Activated CD4-positive, alpha-beta memory T cell treated with anti-CD3 and anti-CD28 coated beads for 36 hours (primary cell): ENCODE measurements around the gene P2RX1. TPM values are rescaled to one million over a fixed set of nuclear protein-coding genes. Genes with fewer than 3 reads are reported as not detected.

Experiments used
- CTCF ChIA-PET: fragments of 350-600 bp; sonication (Branson Sonifier 250); formaldehyde crosslinking; loops from one replicate; lab custom pipeline; 2021; ENCODE audit warnings: antibody characterized with exemption, inconsistent platforms; lab: Charles Lee
- POLR2A ChIA-PET: fragments of 350-600 bp; sonication (Branson Sonifier 250); formaldehyde crosslinking; loops from one replicate; lab custom pipeline; 2021; ENCODE audit warnings: antibody characterized with exemption; lab: Charles Lee
- DNase-seq: peaks from one replicate; pipeline ENCODE4 v3.0.0-alpha.2; 2020
- H3K27ac Mint-ChIP-seq: one replicate; pipeline ENCODE4 v1.8.0; 2021; ENCODE audit warnings: mixed read lengths
- H3K27me3 Mint-ChIP-seq: one replicate; pipeline ENCODE4 v1.8.0; 2021; ENCODE audit warnings: mixed read lengths
- H3K36me3 Mint-ChIP-seq: one replicate; pipeline ENCODE4 v1.8.0; 2021; ENCODE audit warnings: mixed read lengths
- H3K4me1 Mint-ChIP-seq: one replicate; pipeline ENCODE4 v1.8.0; 2021; ENCODE audit warnings: low read depth, mixed read lengths
- H3K4me3 Mint-ChIP-seq: one replicate; pipeline ENCODE4 v1.8.0; 2021; ENCODE audit warnings: mild to moderate bottlenecking, mixed read lengths
- H3K9me3 Mint-ChIP-seq: one replicate; pipeline ENCODE4 v1.8.0; 2021; ENCODE audit warnings: mixed read lengths
- intact Hi-C: fragments of 100-400 bp; cut with micrococcal nuclease; formaldehyde crosslinking; loops from one replicate; pipeline ENCODE4 v1.15.1; 2023
- total RNA-seq, 2 experiments: library from RNA; stranded (reverse); gene quantifications; one replicate each; pipeline ENCODE4 v1.2.3, GENCODE V29; 2021

The P2RX1 gene
- under 1 TPM; 0.43 to 0.44 TPM for total RNA-seq

DNA sequence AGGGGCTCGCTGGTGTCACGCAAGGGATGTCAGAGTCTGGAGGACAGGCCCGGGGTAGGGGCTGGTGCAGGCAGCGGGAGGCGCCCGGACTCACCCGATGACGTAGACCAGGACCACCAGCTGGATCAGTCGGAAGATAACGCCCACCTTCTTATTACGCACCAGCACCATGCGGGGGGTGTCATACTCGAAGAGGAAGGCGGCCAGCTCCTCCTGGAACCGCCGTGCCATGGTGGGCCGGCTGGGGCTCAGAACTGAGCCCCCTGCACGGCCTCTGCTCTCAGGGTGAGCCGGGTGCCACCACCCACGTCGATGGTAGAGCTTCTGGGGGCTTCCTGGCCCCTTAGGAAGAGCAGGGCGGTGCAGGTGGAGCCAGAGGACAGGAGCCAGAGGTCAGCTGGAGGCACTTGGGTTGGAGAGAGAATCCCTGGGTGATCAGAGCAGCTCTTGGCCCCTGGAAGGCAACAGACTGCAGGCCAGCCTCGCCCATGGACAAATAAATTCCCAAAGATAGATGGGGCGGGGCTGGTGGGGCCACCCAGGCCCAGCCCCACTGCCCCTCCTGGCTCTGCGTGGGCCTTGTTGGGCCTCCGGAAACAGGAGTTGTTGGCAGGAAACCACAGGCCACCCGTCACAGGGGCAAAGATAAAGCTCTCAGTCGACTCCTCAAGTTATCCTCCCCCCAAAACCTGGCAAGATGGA is at the start of gene P2RX1:
TSS of gene P2RX1 (minus strand) at position 471 of the 702 bp plus-strand sequence. CDS start at position 231, 240 bp downstream.
- Mint-ChIP-seq H3K36me3 (no peaks in the 10 kb centered on the region), H3K4me3 (no peak within 1 kb of the TSS), H3K9me3 (no peaks in the 10 kb centered on the region), H3K4me1 (peaks cover 31% of the 10 kb centered on the region), H3K27me3 (no peaks in the 10 kb centered on the region), H3K27ac (no peak within 1 kb of the TSS)
- ChIA-PET CTCF (interaction anchor here (0.8 to 4.8 kb wide), 6 partner anchors 63 to 178 kb away, joined by 3 to 91 read pairs (median 3); no protein-coding TSS in a partner anchor), POLR2A (interaction anchor here (1.2 kb wide), 1 partner anchor 9 kb away, joined by 4 read pairs; no protein-coding TSS in a partner anchor)
- intact Hi-C loops = loop anchor here (10.0 kb wide), 1 partner anchor 229 kb away; the partner anchor contains the start of genes CYB5D2 and ZZEF1
- DNase-seq = peak; percentile 64

DNA sequence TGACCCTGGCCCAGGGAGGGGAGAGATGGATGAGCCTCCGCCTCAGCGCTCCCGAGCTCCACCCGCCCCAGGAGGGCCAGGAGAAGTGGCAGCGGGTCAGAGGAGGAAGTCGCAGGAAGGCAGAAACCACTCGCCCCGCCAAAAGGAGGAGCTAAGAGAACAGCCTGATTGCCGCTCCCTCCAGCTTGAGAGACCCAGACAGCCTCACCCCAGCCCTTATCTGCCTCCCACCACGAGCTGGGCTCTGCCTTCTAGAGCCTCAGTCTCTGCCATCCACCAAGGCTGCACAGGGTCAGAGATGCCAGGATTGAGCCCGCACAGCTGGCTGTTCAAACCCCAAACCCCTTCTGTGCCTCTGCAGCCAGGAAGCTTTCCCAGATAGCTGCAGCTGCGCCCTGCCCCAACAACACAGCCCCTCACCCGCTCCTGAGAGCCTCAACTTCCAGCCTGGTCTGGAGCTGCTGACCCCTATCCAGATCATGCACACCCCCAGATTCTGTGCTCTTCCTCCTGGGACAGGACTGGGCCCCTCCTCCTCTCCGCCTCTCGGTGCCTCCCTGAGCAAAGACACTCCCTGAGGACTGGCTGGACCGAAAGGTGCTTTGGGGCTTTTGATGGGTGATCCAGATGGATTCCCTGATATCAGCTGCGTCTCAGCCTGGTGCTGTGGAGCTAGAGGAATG is 49.0 kb upstream of the P2RX1 start:
- Mint-ChIP-seq H3K27me3 (no peaks in the 10 kb centered on the region), H3K4me3 (peak overlapping the region; percentile 85), H3K9me3 (no peaks in the 10 kb centered on the region), H3K27ac (peak overlapping the region; percentile 85), H3K36me3 (peaks cover 3% of the 10 kb centered on the region), H3K4me1 (peaks cover 43% of the 10 kb centered on the region)
- ChIA-PET CTCF (interaction anchor here (1.2 to 5.0 kb wide), 6 partner anchors 17 to 119 kb away, joined by 3 to 29 read pairs (median 8); partner anchors contain the start of gene NCBP3), POLR2A (interaction anchor here (0.8 to 1.1 kb wide), 4 partner anchors 12 to 401 kb away, joined by 3 to 5 read pairs (median 4); partner anchors contain the start of gene NCBP3)
- intact Hi-C loops = loop anchor here (5.0 kb wide), 2 partner anchors 37 to 53 kb away; no protein-coding TSS in a partner anchor
- peak; percentile 87 for DNase-seq

DNA sequence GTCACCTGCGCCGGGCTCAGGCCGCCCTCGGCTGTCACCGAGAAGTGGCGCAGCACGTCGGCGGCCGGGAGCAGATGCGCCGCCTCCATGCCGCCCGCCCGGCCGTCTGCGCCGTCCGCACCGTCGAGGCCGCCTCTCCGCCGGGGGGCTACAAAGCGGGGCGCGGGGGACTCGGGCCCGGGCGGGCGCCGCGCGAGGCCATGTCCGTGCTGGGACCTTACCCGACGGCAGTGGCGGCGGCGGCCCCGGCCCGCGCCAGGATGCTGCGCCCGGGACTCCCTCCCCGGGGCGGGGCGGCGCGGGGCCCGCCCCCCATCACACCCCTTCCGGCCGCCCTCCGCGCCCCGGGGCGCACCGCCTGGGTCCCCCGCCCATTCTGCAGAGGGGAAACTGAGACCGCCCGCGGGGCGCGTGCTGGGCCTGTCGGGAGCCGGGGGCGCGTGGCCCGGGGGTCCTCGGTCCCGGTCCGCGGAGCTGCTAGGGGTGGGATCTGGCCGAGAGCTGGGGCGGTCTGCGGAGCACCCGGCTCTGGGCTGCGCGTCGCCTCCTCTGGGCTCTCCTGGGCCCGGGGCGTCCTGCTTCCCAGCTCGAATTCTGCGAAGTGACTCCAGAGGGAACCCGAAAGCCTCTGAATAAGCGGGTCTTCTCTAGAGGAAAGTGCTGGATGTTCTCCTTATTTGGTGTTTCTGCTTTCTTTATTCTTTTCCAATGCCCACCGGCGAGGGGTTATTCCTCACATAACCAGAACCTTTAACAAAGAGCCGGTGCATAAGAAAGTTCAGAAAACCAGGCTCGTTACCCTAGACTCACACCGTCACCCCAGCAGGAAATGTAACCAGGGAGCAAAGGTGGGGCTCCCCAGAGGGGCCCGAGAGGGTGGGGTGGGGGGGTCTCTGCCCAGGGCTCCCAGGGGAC is 48.2 kb upstream of the P2RX1 start, which contains the start of gene ATP2A3:
TSS of gene ATP2A3 (minus strand) at position 235 of the 915 bp plus-strand sequence. CDS start at position 89, 146 bp downstream.
- peak within 1 kb of the TSS; percentile 86 for H3K4me3 Mint-ChIP-seq
- no peaks in the 10 kb centered on the region for H3K9me3 Mint-ChIP-seq
- peak within 1 kb of the TSS; percentile 85 for H3K27ac Mint-ChIP-seq
- peak; percentile 84 for DNase-seq
- peaks cover 3% of the 10 kb centered on the region for H3K36me3 Mint-ChIP-seq
- no peaks in the 10 kb centered on the region for H3K27me3 Mint-ChIP-seq
- intact Hi-C loops = loop anchor here (5.0 kb wide), 2 partner anchors 38 to 52 kb away; no protein-coding TSS in a partner anchor
- H3K4me1 Mint-ChIP-seq = peaks cover 50% of the 10 kb centered on the region
- POLR2A ChIA-PET = interaction anchor here (0.8 to 1.1 kb wide), 4 partner anchors 11 to 401 kb away, joined by 3 to 5 read pairs (median 4); partner anchors contain the start of gene NCBP3
- CTCF ChIA-PET = interaction anchor here (1.2 to 5.0 kb wide), 6 partner anchors 16 to 119 kb away, joined by 3 to 29 read pairs (median 8); partner anchors contain the start of gene NCBP3

DNA sequence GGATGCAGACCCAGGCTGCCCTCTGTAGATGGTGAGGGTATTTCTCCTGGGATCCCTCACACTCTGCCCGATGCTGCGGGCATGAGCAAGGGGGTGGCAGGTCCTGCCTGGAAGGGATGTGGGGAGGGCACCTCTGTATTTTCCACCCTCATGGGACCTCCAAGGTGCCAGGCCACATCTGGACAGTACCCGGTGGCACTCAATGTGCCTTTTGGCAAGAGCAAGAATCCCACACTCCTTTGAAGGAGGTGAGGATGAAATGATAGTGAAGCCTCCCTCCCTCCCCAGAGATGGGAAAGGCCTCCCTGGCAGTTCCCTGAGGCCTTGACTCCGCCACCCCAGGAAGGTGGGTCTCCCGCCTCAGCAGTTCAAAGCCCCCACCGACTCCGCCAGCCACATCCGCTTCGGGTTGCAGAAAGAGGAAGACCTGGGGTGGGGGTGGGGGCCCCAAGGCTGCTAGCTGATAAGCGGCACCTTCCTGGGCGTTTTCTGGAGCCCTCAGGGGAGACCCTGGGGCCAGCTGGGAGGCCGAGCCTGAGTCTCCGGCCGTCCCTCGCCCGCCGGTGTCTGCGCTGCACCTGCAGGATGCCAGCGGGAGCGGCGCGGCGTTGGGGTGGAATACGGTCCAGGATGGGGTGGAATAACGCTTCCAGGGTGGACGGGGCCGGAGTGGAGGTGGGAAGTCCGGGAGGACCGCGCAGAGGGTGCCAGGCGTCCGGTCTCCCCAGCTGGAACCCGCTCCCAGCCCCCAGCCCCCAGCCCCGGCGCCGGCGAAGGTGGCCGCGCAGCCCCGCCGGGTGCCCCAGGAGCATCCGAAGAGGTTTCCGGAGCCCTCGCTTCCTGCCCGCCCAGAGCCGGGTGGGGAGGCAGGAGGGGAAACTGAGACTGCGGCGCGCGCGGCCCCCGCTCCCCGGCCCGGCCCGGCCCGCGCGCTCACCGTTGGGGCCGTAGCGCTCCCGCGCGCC is 47.3 kb upstream of the P2RX1 start:
- Mint-ChIP-seq H3K27ac (peak overlapping the region; percentile 74), H3K9me3 (no peaks in the 10 kb centered on the region), H3K4me3 (peak overlapping the region; percentile 86), H3K36me3 (peaks cover 3% of the 10 kb centered on the region), H3K27me3 (no peaks in the 10 kb centered on the region), H3K4me1 (peaks cover 48% of the 10 kb centered on the region)
- ChIA-PET POLR2A (no interaction called here), CTCF (interaction anchor here (5.0 kb wide), 1 partner anchor 50 kb away, joined by 29 read pairs; no protein-coding TSS in a partner anchor)
- DNase-seq = peak; percentile 79
- intact Hi-C loops = loop anchor here (1.0 kb wide), 1 partner anchor 117 kb away; the partner anchor contains the start of gene NCBP3

DNA sequence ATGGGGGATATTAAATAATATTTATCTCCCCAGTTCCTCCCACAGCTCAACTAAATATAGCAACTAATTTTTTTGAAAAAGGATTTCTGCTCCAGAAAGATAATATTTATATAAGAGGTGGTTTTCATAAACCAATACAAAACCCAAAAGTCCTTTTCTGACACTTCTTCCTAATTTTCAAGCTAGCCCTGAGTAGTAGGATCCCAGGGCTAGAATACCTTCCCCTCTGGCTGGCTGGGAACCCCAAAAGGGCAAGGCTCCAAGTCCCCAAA is 46.6 kb upstream of the P2RX1 start:
- H3K9me3 Mint-ChIP-seq = no peaks in the 10 kb centered on the region
- intact Hi-C loops = loop anchor here (1.0 kb wide), 1 partner anchor 117 kb away; the partner anchor contains the start of gene NCBP3
- H3K36me3 Mint-ChIP-seq = peaks cover 3% of the 10 kb centered on the region
- DNase-seq = no peak
- no peaks in the 10 kb centered on the region for H3K27me3 Mint-ChIP-seq
- POLR2A ChIA-PET = no interaction called here
- H3K27ac Mint-ChIP-seq = peak overlapping the region; percentile 74
- H3K4me3 Mint-ChIP-seq = peak overlapping the region; percentile 86
- CTCF ChIA-PET = interaction anchor here (1.0 to 5.0 kb wide), 2 partner anchors 49 to 118 kb away, joined by 4 to 29 read pairs; no protein-coding TSS in a partner anchor
- peaks cover 48% of the 10 kb centered on the region for H3K4me1 Mint-ChIP-seq

DNA sequence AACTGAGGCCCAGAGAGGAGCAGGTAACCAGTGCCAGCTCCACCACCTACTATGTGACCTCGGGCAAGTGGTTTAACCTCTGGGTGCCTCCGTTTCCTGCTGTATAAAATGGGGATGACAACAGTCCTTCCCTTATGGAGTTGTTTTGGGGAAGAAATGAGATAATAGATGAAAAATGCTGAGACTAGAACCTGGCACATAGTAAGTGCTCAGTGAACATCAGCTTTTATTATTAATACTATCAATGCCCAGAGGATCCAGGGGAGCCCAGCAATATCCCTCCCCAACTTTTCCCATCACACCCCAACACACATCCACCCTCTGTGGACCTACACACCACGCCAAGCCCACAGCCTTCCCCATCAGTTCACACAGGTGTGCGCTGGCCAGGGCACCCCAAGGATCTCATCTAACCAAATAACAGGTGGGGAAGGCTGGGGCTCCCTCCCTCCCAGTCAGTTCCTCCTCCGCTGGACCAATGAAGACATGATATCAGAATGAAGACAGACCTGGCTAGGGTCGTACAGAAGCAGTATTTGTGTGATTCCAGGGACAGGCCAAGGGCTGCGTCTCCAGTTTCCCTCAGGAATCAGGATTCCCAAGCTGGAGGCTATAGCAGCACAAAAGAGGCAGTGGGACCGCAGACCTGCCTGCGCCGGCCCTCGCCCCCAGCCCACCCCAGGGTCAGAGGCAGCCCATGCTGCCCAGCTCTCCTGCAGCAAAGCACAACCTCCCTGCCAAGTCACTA is 46.1 kb upstream of the P2RX1 start:
- intact Hi-C loops = no loop called here
- H3K9me3 Mint-ChIP-seq = no peaks in the 10 kb centered on the region
- no peaks in the 10 kb centered on the region for H3K27me3 Mint-ChIP-seq
- H3K4me1 Mint-ChIP-seq = peaks cover 51% of the 10 kb centered on the region
- peak overlapping the region; percentile 86 for H3K4me3 Mint-ChIP-seq
- H3K27ac Mint-ChIP-seq = peak overlapping the region; percentile 72
- CTCF ChIA-PET = interaction anchor here (1.0 to 5.0 kb wide), 3 partner anchors 49 to 118 kb away, joined by 3 to 29 read pairs (median 4); no protein-coding TSS in a partner anchor
- DNase-seq = no peak
- H3K36me3 Mint-ChIP-seq = peaks cover 3% of the 10 kb centered on the region
- POLR2A ChIA-PET = interaction anchor here (0.6 kb wide), 1 partner anchor 181 kb away, joined by 5 read pairs; no protein-coding TSS in a partner anchor

- intact Hi-C loops = no loop called here
- Mint-ChIP-seq H3K4me3 (peak overlapping the region; percentile 86), H3K36me3 (peaks cover 3% of the 10 kb centered on the region), H3K9me3 (no peaks in the 10 kb centered on the region), H3K27me3 (no peaks in the 10 kb centered on the region), H3K27ac (peak overlapping the region; percentile 72), H3K4me1 (peaks cover 58% of the 10 kb centered on the region)
- peak; percentile 59 for DNase-seq
- ChIA-PET POLR2A (interaction anchor here (0.6 kb wide), 1 partner anchor 182 kb away, joined by 5 read pairs; no protein-coding TSS in a partner anchor), CTCF (interaction anchor here (1.0 to 5.0 kb wide), 3 partner anchors 48 to 224 kb away, joined by 3 to 29 read pairs (median 3); no protein-coding TSS in a partner anchor)
Observed at GRCh38 chr17:3961564-3962047, 45.3 kb upstream of the P2RX1 start.

DNA sequence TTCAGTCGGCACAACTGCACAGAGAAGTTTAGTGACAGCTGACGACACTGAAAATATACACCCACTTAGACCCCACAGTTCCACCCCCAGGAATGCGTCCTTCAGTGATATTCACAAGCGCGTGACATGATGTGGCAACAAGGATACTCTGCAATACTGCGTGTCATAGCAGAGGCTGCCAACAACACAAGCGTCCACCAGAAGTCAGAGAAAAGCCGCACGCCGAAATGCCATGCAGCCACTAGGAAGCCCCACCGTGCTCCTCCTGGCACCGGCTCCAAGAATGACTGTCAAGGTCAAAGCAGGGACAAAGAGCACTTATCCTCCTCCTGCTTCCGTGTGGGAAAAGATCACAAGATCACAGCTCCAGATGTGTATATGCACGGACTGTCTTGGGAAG is 44.5 kb upstream of the P2RX1 start:
- DNase-seq = no peak

DNA sequence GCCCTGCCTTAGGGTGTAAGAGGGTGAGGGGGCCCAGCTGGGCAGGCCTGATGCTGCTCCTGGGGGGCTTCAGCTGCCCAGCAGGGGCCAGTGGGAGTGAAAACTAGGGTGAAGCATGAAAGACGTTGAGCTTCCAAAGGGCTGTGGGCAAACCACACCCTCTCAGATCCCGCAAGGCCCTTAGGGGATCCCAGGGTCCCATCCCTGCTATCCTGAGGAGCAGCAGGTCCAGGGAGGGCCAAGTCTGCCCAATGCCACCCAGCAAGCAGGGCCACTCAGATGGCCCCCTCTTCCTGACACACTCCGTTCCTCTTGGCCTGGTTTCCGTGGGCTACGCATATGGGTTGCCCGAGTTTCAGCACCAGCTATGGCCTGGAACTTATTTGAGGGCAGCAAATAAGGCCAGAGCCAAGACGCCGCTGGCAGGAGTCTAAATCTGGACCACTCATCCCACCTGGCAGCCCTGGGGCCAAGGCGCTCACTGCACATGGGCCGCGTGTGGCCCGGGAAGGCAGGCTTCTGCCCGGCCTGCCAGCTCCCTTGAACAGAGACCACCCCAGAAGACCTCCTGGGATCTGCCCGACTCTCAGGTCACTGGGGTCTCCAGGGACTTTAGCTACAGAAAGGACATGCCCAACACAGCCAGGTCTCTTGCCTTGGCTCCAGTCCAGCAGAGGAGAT is 43.8 kb upstream of the P2RX1 start:
- CTCF ChIA-PET = interaction anchor here (1.2 kb wide), 1 partner anchor 46 kb away, joined by 3 read pairs; no protein-coding TSS in a partner anchor
- H3K4me3 Mint-ChIP-seq = no peak overlapping the region
- peaks cover 3% of the 10 kb centered on the region for H3K36me3 Mint-ChIP-seq
- H3K27me3 Mint-ChIP-seq = no peaks in the 10 kb centered on the region
- peak overlapping the region; percentile 44 for H3K27ac Mint-ChIP-seq
- DNase-seq = no peak
- intact Hi-C loops = no loop called here
- H3K9me3 Mint-ChIP-seq = no peaks in the 10 kb centered on the region
- H3K4me1 Mint-ChIP-seq = peaks cover 52% of the 10 kb centered on the region
- POLR2A ChIA-PET = interaction anchor here (1.1 kb wide), 1 partner anchor 10 kb away, joined by 3 read pairs; no protein-coding TSS in a partner anchor

More for the DNA sequence above, 44.5 kb upstream of the P2RX1 start:
- Mint-ChIP-seq H3K27ac (peak overlapping the region; percentile 48), H3K9me3 (no peaks in the 10 kb centered on the region), H3K36me3 (peaks cover 3% of the 10 kb centered on the region), H3K4me1 (peaks cover 58% of the 10 kb centered on the region), H3K4me3 (no peak overlapping the region), H3K27me3 (no peaks in the 10 kb centered on the region)
- POLR2A ChIA-PET = no interaction called here
- intact Hi-C loops = no loop called here
- CTCF ChIA-PET = interaction anchor here (1.2 to 5.0 kb wide), 2 partner anchors 47 to 223 kb away, joined by 3 to 29 read pairs; no protein-coding TSS in a partner anchor
